ENCODE results near the gene FPGT.
"Not testable (repeated sequence)": the region's sequence is repeated elsewhere in the genome, so short reads cannot be mapped to it uniquely, and the experiment has no call there.

Gene FPGT

DNA sequence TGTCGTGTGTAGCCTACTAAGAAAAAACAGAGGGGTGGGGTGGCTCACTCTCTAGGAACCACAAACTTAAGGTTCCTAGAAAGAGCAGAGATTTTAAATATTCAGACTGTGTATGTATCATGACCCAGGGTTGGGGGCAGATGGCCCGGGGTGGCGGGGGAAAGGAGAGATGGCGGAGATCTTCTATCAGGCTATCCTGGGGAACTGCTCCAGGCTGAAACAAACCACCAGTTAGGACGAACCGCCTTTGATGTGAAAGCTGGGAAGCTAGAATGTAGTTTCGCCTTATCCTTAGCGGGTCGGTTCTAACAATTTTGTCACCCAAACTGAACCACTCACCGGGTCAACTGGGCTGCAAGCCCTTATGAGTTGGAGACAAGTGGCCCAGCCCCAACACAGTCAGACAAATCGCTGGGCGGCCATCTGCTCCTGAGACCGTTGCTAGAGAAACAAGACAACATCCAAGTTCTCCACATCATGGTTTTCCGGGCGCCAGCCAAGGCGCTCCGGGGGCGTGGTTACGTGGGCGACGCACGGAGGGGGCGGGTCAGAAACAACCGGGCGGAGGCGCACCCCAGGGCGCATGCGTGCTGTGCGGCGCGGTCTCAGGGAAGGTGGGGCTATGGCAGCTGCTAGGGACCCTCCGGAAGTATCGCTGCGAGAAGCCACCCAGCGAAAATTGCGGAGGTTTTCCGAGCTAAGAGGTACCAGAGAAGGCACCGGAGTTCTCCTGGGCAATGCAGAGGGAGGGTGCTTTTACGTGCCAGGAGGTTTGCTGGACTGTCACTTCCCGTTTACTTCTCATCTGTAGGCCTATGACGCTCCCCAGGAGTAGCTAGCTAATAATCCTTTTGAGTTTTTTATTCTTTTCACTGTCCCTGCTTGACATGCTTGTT, at the start of gene FPGT, which contains the start of gene LRRIQ3:
TSS of gene FPGT (plus strand) at position 586 of the 896 bp plus-strand sequence. CDS start at position 623, 37 bp downstream.
TSS of gene LRRIQ3 (minus strand) at position 520 of the 896 bp plus-strand sequence. CDS start 14,492 bp downstream, outside the sequence.
- Mint-ChIP-seq H3K36me3 (ENCODE audit: insufficient read depth) (peaks cover 8% of the 10 kb centered on the region), H3K27ac (ENCODE audit: low read depth) (peak within 1 kb of the TSS; percentile 92), H3K9me3 (no peaks in the 10 kb centered on the region), H3K4me3 (peak within 1 kb of the TSS; percentile 88), H3K4me1 (peaks cover 16% of the 10 kb centered on the region), H3K27me3 (no peaks in the 10 kb centered on the region)
- peak; percentile 93 for ATAC-seq (replicated peaks; ENCODE audit: extremely low read depth, poor library complexity, severe bottlenecking)
- peak; percentile 92 to 94 for DNase-seq (ENCODE audit: low spot score in 2 of 2)

DNA sequence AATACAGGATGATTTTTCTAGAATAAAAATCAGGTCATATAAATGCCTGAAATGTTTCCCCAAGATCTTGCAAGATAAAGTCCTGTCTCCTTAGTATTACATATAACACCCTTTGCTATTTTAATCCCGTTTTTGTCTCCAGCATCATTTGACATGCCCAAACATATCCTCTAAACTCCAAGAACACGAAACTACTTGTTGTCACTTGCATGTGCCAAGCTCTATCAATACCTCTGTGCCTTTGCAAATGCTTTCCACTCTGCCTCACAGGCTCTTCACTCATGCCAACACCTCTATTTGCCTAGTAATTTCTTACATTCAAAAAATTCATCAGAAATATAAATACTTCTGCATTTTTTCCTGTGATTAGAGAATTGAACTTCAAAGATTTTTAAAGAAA, 38.0 kb upstream of the FPGT start:
- no peak overlapping the region for H3K4me3 Mint-ChIP-seq
- H3K4me1 Mint-ChIP-seq, result no peaks in the 10 kb centered on the region
- no peak for ATAC-seq (replicated peaks; ENCODE audit: extremely low read depth, poor library complexity, severe bottlenecking)
- no peaks in the 10 kb centered on the region for H3K36me3 Mint-ChIP-seq (ENCODE audit: insufficient read depth)
- H3K27me3 Mint-ChIP-seq, result no peaks in the 10 kb centered on the region
- DNase-seq (ENCODE audit: low spot score in 2 of 2), result no peak
- H3K9me3 Mint-ChIP-seq, result no peaks in the 10 kb centered on the region
- no peak overlapping the region for H3K27ac Mint-ChIP-seq (ENCODE audit: low read depth)

DNA sequence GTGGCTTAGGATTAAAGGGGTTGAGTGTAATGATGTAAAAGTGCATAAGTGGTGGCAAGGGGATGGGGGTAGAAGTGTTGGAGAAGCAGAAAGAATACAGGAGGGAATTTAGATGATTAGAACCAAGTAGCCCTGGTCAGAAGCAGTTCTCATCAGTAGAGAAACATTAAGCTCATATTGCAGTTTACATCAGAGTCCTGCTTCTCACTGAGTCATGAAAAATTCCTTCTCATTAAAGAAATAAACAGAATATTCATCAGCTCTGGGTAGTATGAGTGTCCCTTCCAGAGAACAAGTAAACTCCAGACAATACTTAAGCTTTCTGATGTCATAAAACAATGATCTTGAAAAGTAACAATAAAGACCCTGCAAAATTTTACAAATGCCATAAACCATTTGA, 36.5 kb upstream of the FPGT start:
- Mint-ChIP-seq H3K4me1 (no peaks in the 10 kb centered on the region), H3K27me3 (no peaks in the 10 kb centered on the region), H3K36me3 (ENCODE audit: insufficient read depth) (no peaks in the 10 kb centered on the region), H3K9me3 (no peaks in the 10 kb centered on the region), H3K4me3 (no peak overlapping the region), H3K27ac (ENCODE audit: low read depth) (no peak overlapping the region)
- DNase-seq (ENCODE audit: low spot score in 2 of 2) (no peak), ATAC-seq (replicated peaks; ENCODE audit: extremely low read depth, poor library complexity, severe bottlenecking) (no peak)

DNA sequence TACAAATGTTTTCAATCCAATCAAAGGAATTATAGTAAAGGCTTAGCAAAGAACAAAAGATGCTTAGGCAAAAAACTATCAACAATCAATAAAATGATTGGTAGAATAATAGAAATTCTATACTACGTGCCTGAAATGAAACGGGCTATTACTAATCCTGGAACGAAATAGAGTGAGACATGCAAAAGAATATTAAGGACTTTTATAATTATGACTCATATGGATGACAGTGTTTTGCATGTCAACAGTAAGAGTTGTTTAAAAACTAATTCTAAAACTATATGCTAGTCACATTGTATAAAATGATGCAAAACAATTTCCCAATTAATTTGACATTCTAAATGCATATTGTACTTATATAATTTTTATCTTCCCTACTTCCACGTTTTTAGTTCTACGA, 35.7 kb upstream of the FPGT start:
- Mint-ChIP-seq H3K27me3 (no peaks in the 10 kb centered on the region), H3K4me3 (no peak overlapping the region), H3K9me3 (no peaks in the 10 kb centered on the region), H3K4me1 (no peaks in the 10 kb centered on the region), H3K36me3 (ENCODE audit: insufficient read depth) (no peaks in the 10 kb centered on the region), H3K27ac (ENCODE audit: low read depth) (no peak overlapping the region)
- no peak for ATAC-seq (replicated peaks; ENCODE audit: extremely low read depth, poor library complexity, severe bottlenecking)
- DNase-seq (ENCODE audit: low spot score in 2 of 2), result no peak

DNA sequence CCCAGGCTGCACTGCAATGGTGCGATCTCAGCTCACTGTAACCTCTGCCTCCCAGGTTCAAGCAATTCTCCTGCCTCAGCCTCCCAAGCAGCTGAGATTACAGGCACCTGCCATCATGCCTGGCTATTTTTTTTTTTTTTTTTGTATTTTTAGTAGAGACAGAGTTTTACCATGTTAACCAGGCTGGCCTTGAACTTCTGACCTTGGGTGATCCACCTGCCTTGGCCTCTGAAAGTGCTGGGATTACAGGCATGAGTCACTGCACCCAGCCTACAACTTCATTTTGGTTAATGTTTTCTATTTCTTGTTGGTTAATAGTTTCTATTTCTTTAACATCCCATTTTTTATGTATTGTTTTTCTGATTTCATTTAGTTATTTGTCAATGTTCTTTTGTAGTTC, 23.6 kb upstream of the FPGT start:
- H3K4me1 Mint-ChIP-seq, result not testable (repeated sequence)

DNA sequence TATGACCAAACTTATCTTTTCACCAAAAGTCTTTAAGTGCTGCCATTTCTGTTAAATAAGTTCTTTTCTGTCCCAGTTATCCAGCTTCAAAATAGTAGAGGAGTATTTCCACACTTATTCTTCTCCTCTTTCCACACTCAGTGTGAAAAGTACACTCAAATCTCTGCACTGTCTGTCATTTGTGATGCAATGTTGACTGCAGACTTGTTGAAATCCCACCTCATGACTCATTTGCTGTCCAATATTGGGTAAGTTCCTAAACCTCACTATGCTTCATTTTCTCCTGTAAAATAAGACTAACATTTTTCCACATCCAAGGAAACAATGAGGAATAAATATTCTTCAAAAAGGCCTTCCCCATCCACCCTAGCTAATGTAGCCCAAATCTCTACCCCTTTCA, 17.6 kb upstream of the FPGT start:
- H3K36me3 Mint-ChIP-seq (ENCODE audit: insufficient read depth), result no peaks in the 10 kb centered on the region
- no peak for DNase-seq (ENCODE audit: low spot score in 2 of 2)

More for the DNA sequence above, 23.6 kb upstream of the FPGT start:
- not testable (repeated sequence) for H3K27me3 Mint-ChIP-seq; ATAC-seq (replicated peaks; ENCODE audit: extremely low read depth, poor library complexity, severe bottlenecking); H3K36me3 Mint-ChIP-seq (ENCODE audit: insufficient read depth); H3K27ac Mint-ChIP-seq (ENCODE audit: low read depth); DNase-seq (ENCODE audit: low spot score in 2 of 2); H3K4me3 Mint-ChIP-seq
- peaks cover 15% of the 10 kb centered on the region for H3K9me3 Mint-ChIP-seq

DNA sequence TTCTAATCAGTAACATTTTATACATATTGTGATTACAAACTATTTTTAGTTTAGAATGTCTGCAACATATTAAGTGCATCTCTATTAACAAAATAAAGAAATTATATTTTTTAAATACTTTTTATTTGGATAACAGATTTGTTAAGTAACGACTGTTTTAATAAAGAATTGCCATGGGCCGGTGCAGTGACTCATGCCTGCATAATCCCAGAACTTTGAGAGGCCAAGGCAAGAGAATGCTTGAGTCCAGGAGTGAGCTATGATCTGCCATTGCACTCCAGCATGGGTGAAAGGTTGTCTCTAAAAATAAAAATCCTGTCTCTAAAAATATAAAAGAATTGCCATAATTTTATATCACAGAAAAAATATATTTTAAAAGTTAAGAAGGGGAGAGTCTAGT, 4.1 kb upstream of the FPGT start:
- Mint-ChIP-seq H3K4me3 (no peak overlapping the region), H3K9me3 (no peaks in the 10 kb centered on the region), H3K27me3 (no peaks in the 10 kb centered on the region), H3K36me3 (ENCODE audit: insufficient read depth) (peaks cover 8% of the 10 kb centered on the region), H3K27ac (ENCODE audit: low read depth) (no peak overlapping the region), H3K4me1 (peaks cover 16% of the 10 kb centered on the region)
- DNase-seq (ENCODE audit: low spot score in 2 of 2) (no peak), ATAC-seq (replicated peaks; ENCODE audit: extremely low read depth, poor library complexity, severe bottlenecking) (no peak)

More for the DNA sequence above, 17.6 kb upstream of the FPGT start:
- Mint-ChIP-seq H3K4me3 (no peak overlapping the region), H3K9me3 (peaks cover 3% of the 10 kb centered on the region), H3K4me1 (no peaks in the 10 kb centered on the region), H3K27ac (ENCODE audit: low read depth) (no peak overlapping the region), H3K27me3 (no peaks in the 10 kb centered on the region)
- ATAC-seq (replicated peaks; ENCODE audit: extremely low read depth, poor library complexity, severe bottlenecking), result no peak

DNA sequence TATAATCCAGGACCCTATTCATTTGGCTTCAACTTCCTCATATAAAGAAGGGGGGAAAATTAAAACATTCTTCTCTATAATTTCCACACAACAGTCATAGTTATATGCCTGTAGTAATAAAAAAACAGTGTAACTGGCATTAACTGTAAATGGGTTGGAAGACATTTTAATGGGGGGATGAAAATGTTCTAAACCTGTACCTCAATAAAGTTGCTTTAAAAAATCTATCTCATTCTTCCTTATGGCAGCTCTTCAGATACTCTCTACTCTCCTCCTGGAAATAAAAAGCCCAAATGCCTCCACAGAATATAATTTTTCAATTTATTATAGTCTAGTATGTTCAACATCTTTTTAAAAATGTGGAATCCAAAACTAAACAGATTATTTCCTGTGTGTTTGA, 2.7 kb upstream of the FPGT start:
- peaks cover 8% of the 10 kb centered on the region for H3K36me3 Mint-ChIP-seq (ENCODE audit: insufficient read depth)
- H3K9me3 Mint-ChIP-seq, result no peaks in the 10 kb centered on the region
- H3K4me3 Mint-ChIP-seq, result no peak overlapping the region
- H3K27me3 Mint-ChIP-seq, result no peaks in the 10 kb centered on the region
- H3K27ac Mint-ChIP-seq (ENCODE audit: low read depth), result no peak overlapping the region
- ATAC-seq (replicated peaks; ENCODE audit: extremely low read depth, poor library complexity, severe bottlenecking) (no peak), DNase-seq (ENCODE audit: low spot score in 2 of 2) (no peak)
- peaks cover 16% of the 10 kb centered on the region for H3K4me1 Mint-ChIP-seq

DNA sequence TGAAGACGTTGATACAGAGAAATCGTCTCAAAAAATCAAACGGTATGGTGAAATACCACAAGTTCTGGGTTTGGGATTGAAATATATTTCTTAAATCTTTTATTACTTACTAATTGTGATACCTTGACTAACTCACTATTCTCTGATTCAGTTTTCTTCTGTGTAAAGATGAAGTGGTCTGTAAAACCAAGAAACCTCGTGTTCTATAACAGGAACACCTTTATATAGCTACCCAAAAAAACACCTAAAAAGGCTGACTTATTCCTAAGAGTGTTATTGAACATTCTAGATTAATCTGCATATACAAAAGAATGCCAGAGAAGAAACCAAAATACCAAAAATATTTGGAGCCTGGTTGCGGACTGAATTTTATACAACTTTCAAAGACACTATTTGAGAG, 787 bp upstream of the FPGT start:
- H3K4me3 Mint-ChIP-seq, result peak overlapping the region; percentile 88
- peak overlapping the region; percentile 92 for H3K27ac Mint-ChIP-seq (ENCODE audit: low read depth)
- peaks cover 8% of the 10 kb centered on the region for H3K36me3 Mint-ChIP-seq (ENCODE audit: insufficient read depth)
- H3K4me1 Mint-ChIP-seq, result peaks cover 16% of the 10 kb centered on the region
- DNase-seq (ENCODE audit: low spot score in 2 of 2) (no peak), ATAC-seq (replicated peaks; ENCODE audit: extremely low read depth, poor library complexity, severe bottlenecking) (no peak)
- no peaks in the 10 kb centered on the region for H3K27me3 Mint-ChIP-seq
- no peaks in the 10 kb centered on the region for H3K9me3 Mint-ChIP-seq

DNA sequence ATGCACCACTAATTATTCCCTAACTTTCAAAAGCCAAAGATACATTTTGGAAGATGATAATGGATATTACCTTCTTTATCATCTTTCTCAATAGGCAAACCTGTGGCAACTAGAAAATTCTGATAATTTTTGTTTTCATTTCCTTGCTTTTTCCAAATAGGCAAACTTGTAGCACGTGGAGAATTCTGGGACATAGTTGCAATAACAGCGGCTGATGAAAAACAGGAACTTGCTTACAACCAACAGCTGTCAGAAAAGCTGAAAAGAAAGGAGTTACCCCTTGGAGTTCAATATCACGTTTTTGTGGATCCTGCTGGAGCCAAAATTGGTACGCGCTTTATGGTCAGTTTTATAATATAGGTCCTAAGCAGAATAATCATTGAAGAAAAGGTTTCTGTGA, 1.5 kb downstream of the FPGT start:
- Mint-ChIP-seq H3K4me3 (peak overlapping the region; percentile 88), H3K36me3 (ENCODE audit: insufficient read depth) (peaks cover 12% of the 10 kb centered on the region), H3K9me3 (no peaks in the 10 kb centered on the region), H3K27ac (ENCODE audit: low read depth) (no peak overlapping the region), H3K4me1 (peaks cover 16% of the 10 kb centered on the region), H3K27me3 (no peaks in the 10 kb centered on the region)
- DNase-seq (ENCODE audit: low spot score in 2 of 2), result no peak
- no peak for ATAC-seq (replicated peaks; ENCODE audit: extremely low read depth, poor library complexity, severe bottlenecking)

DNA sequence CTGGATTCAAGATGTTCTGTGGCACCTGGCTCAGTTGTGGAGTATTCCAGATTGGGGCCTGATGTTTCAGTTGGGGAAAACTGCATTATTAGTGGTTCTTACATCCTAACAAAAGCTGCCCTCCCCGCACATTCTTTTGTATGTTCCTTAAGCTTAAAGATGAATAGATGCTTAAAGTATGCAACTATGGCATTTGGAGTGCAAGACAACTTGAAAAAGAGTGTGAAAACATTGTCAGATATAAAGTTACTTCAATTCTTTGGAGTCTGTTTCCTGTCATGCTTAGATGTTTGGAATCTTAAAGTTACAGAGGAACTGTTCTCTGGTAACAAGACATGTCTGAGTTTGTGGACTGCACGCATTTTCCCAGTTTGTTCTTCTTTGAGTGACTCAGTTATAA, 7.2 kb downstream of the FPGT start:
- no peaks in the 10 kb centered on the region for H3K27me3 Mint-ChIP-seq
- H3K4me3 Mint-ChIP-seq, result no peak overlapping the region
- DNase-seq (ENCODE audit: low spot score in 2 of 2) (no peak), ATAC-seq (replicated peaks; ENCODE audit: extremely low read depth, poor library complexity, severe bottlenecking) (no peak)
- H3K9me3 Mint-ChIP-seq, result no peaks in the 10 kb centered on the region
- no peak overlapping the region for H3K27ac Mint-ChIP-seq (ENCODE audit: low read depth)
- peaks cover 8% of the 10 kb centered on the region for H3K36me3 Mint-ChIP-seq (ENCODE audit: insufficient read depth)
- peaks cover 4% of the 10 kb centered on the region for H3K4me1 Mint-ChIP-seq

DNA sequence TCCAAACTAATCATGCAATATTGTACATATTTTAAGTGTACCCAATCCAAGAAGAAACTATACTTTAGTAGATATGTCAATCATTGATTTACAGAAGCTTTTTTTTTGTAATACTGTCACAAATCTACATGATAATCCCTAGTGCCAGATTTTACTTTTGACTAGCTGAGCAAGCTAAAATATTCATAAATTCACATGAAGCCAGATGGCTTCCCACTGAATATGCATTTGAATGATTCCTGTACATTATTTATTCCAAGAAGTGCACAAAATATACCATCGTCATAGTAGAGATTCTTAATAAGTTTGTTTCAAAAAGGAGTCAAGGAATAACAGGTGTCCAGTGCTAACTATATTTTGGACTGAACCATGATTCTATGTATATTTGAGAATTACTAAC, 17.2 kb downstream of the FPGT start:
- H3K4me1 Mint-ChIP-seq, result no peaks in the 10 kb centered on the region
- ATAC-seq (replicated peaks; ENCODE audit: extremely low read depth, poor library complexity, severe bottlenecking), result no peak
- no peak for DNase-seq (ENCODE audit: low spot score in 2 of 2)
- H3K27ac Mint-ChIP-seq (ENCODE audit: low read depth), result no peak overlapping the region
- H3K9me3 Mint-ChIP-seq, result no peaks in the 10 kb centered on the region
- no peaks in the 10 kb centered on the region for H3K36me3 Mint-ChIP-seq (ENCODE audit: insufficient read depth)
- H3K4me3 Mint-ChIP-seq, result no peak overlapping the region
- no peaks in the 10 kb centered on the region for H3K27me3 Mint-ChIP-seq

DNA sequence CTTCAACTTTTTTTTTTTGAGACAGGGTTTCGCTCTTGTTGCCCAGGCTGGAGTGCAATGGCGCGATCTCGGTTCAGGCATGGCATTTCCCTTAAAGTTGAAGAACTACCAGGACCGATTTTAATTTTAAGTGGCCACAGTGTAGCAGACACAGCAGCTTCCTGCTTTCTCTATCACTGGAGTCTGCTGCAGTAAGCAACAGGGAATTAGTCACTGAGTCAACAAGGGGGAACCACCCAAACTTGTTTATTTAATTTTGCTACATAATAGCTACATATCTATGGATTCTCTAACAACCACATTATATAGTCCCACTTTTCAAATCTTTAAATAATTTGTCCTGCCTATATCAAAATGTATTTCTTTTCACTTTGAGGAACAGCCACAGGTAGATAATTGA, 24.7 kb downstream of the FPGT start:
- Mint-ChIP-seq H3K4me3 (no peak overlapping the region), H3K27me3 (no peaks in the 10 kb centered on the region), H3K36me3 (ENCODE audit: insufficient read depth) (no peaks in the 10 kb centered on the region), H3K9me3 (peaks cover 23% of the 10 kb centered on the region), H3K27ac (ENCODE audit: low read depth) (no peak overlapping the region), H3K4me1 (no peaks in the 10 kb centered on the region)
- no peak for DNase-seq (ENCODE audit: low spot score in 2 of 2)
- ATAC-seq (replicated peaks; ENCODE audit: extremely low read depth, poor library complexity, severe bottlenecking), result no peak
